Ishikawa (cell line): ENCODE data around the gene C1orf21.

Experiments
- CEBPB ChIP-seq: IDR thresholded peaks from 2 replicates; pipeline ENCODE4 v1.6.1; 2012
- EP300 ChIP-seq: IDR thresholded peaks from 2 replicates; pipeline ENCODE4 v1.6.1; 2012; ENCODE audit warnings: borderline replicate concordance
- RAD21 ChIP-seq: IDR thresholded peaks from 2 replicates; pipeline ENCODE4 v1.6.1; 2012; ENCODE audit warnings: low read depth
- YY1 ChIP-seq: IDR thresholded peaks from 2 replicates; pipeline ENCODE4 v1.6.1; 2012; ENCODE audit warnings: low read depth

GRCh38 chr1:184567637-184568036 is 180.8 kb downstream of the C1orf21 start:
- no peak for TF ChIP-seq YY1
- no peak for TF ChIP-seq CEBPB
- no peak for TF ChIP-seq EP300
- no peak for TF ChIP-seq RAD21
